Measurements from ENCODE around the gene HFE.

Gene HFE

GRCh38 chr6:26130581-26131249 lies 43.5 kb downstream of the HFE start:
- Histone ChIP-seq H3K36me3 (ENCODE audit: insufficient read depth, insufficient read length, low read length) (peaks cover 53% of the 10 kb centered on the region), H3K9ac (ENCODE audit: insufficient read length, low read depth) (no peak overlapping the region), H3K9me3 (ENCODE audit: insufficient read depth, low read length) (no peaks in the 10 kb centered on the region), H3K27me3 (ENCODE audit: insufficient read depth, insufficient read length) (no peaks in the 10 kb centered on the region), H3K4me1 (ENCODE audit: insufficient read depth, insufficient read length) (no peaks in the 10 kb centered on the region), H3K4me3 (ENCODE audit: insufficient read length, low read depth) (no peak overlapping the region)
- TF ChIP-seq YY1 (IDR thresholded peaks at IDR 0.05; ENCODE audit: insufficient read depth, insufficient read length) = no peak
- no peak for TF ChIP-seq SUZ12 (IDR thresholded peaks at IDR 0.05; ENCODE audit: extremely low read depth, insufficient read depth, insufficient read length)
- no peak for TF ChIP-seq ZNF274 (IDR thresholded peaks at IDR 0.05; ENCODE audit: low read depth, low read length)
- no peak for DNase-seq (ENCODE audit: low read depth, low spot score)

GRCh38 chr6:26131618-26132017 lies 44.4 kb downstream of the HFE start:
- H3K9me3 ChIP-seq (ENCODE audit: insufficient read depth, low read length) = no peaks in the 10 kb centered on the region
- no peak for DNase-seq (ENCODE audit: low read depth, low spot score)
- H3K4me3 ChIP-seq (ENCODE audit: insufficient read length, low read depth) = no peak overlapping the region
- no peak for TF ChIP-seq YY1 (IDR thresholded peaks at IDR 0.05; ENCODE audit: insufficient read depth, insufficient read length)
- no peak for TF ChIP-seq ZNF274 (IDR thresholded peaks at IDR 0.05; ENCODE audit: low read depth, low read length)
- no peak for TF ChIP-seq SUZ12 (IDR thresholded peaks at IDR 0.05; ENCODE audit: extremely low read depth, insufficient read depth, insufficient read length)
- H3K36me3 ChIP-seq (ENCODE audit: insufficient read depth, insufficient read length, low read length) = peaks cover 44% of the 10 kb centered on the region
- H3K27me3 ChIP-seq (ENCODE audit: insufficient read depth, insufficient read length) = no peaks in the 10 kb centered on the region
- no peaks in the 10 kb centered on the region for H3K4me1 ChIP-seq (ENCODE audit: insufficient read depth, insufficient read length)
- no peak overlapping the region for H3K9ac ChIP-seq (ENCODE audit: insufficient read length, low read depth)

GRCh38 chr6:26133730-26134129 lies 46.5 kb downstream of the HFE start:
- no peak for TF ChIP-seq ZNF274 (IDR thresholded peaks at IDR 0.05; ENCODE audit: low read depth, low read length)
- no peak for TF ChIP-seq YY1 (IDR thresholded peaks at IDR 0.05; ENCODE audit: insufficient read depth, insufficient read length)
- TF ChIP-seq SUZ12 (IDR thresholded peaks at IDR 0.05; ENCODE audit: extremely low read depth, insufficient read depth, insufficient read length) = no peak
- Histone ChIP-seq H3K36me3 (ENCODE audit: insufficient read depth, insufficient read length, low read length) (peaks cover 30% of the 10 kb centered on the region), H3K9me3 (ENCODE audit: insufficient read depth, low read length) (no peaks in the 10 kb centered on the region), H3K4me1 (ENCODE audit: insufficient read depth, insufficient read length) (no peaks in the 10 kb centered on the region), H3K4me3 (ENCODE audit: insufficient read length, low read depth) (no peak overlapping the region), H3K27me3 (ENCODE audit: insufficient read depth, insufficient read length) (no peaks in the 10 kb centered on the region), H3K9ac (ENCODE audit: insufficient read length, low read depth) (no peak overlapping the region)
- DNase-seq (ENCODE audit: low read depth, low spot score) = no peak

GRCh38 chr6:26136321-26136720 lies 49.1 kb downstream of the HFE start:
- no peaks in the 10 kb centered on the region for H3K9me3 ChIP-seq (ENCODE audit: insufficient read depth, low read length)
- TF ChIP-seq YY1 (IDR thresholded peaks at IDR 0.05; ENCODE audit: insufficient read depth, insufficient read length) (no peak), SUZ12 (IDR thresholded peaks at IDR 0.05; ENCODE audit: extremely low read depth, insufficient read depth, insufficient read length) (no peak), ZNF274 (IDR thresholded peaks at IDR 0.05; ENCODE audit: low read depth, low read length) (no peak)
- H3K27me3 ChIP-seq (ENCODE audit: insufficient read depth, insufficient read length) = no peaks in the 10 kb centered on the region
- no peak for DNase-seq (ENCODE audit: low read depth, low spot score)
- H3K9ac ChIP-seq (ENCODE audit: insufficient read length, low read depth) = no peak overlapping the region
- peaks cover 22% of the 10 kb centered on the region for H3K36me3 ChIP-seq (ENCODE audit: insufficient read depth, insufficient read length, low read length)
- H3K4me3 ChIP-seq (ENCODE audit: insufficient read length, low read depth) = no peak overlapping the region
- peaks cover 5% of the 10 kb centered on the region for H3K4me1 ChIP-seq (ENCODE audit: insufficient read depth, insufficient read length)

- H3K36me3 ChIP-seq (ENCODE audit: insufficient read depth, insufficient read length, low read length) = peaks cover 14% of the 10 kb centered on the region
- H3K4me1 ChIP-seq (ENCODE audit: insufficient read depth, insufficient read length) = peaks cover 8% of the 10 kb centered on the region
- H3K27me3 ChIP-seq (ENCODE audit: insufficient read depth, insufficient read length) = no peaks in the 10 kb centered on the region
- H3K9me3 ChIP-seq (ENCODE audit: insufficient read depth, low read length) = no peaks in the 10 kb centered on the region
- TF ChIP-seq YY1 (IDR thresholded peaks at IDR 0.05; ENCODE audit: insufficient read depth, insufficient read length) (no peak), SUZ12 (IDR thresholded peaks at IDR 0.05; ENCODE audit: extremely low read depth, insufficient read depth, insufficient read length) (no peak), ZNF274 (IDR thresholded peaks at IDR 0.05; ENCODE audit: low read depth, low read length) (no peak)
- DNase-seq (ENCODE audit: low read depth, low spot score) = no peak
- no peak overlapping the region for H3K9ac ChIP-seq (ENCODE audit: insufficient read length, low read depth)
- H3K4me3 ChIP-seq (ENCODE audit: insufficient read length, low read depth) = no peak overlapping the region
These were observed 53.2 kb downstream of the HFE start for GRCh38 chr6:26140254-26140966.

GRCh38 chr6:26140967-26141294 lies 53.7 kb downstream of the HFE start:
- Histone ChIP-seq H3K4me3 (ENCODE audit: insufficient read length, low read depth) (no peak overlapping the region), H3K9ac (ENCODE audit: insufficient read length, low read depth) (no peak overlapping the region), H3K27me3 (ENCODE audit: insufficient read depth, insufficient read length) (no peaks in the 10 kb centered on the region), H3K36me3 (ENCODE audit: insufficient read depth, insufficient read length, low read length) (peaks cover 14% of the 10 kb centered on the region), H3K9me3 (ENCODE audit: insufficient read depth, low read length) (no peaks in the 10 kb centered on the region), H3K4me1 (ENCODE audit: insufficient read depth, insufficient read length) (peaks cover 8% of the 10 kb centered on the region)
- DNase-seq (ENCODE audit: low read depth, low spot score) = no peak
- TF ChIP-seq YY1 (IDR thresholded peaks at IDR 0.05; ENCODE audit: insufficient read depth, insufficient read length) (no peak), ZNF274 (IDR thresholded peaks at IDR 0.05; ENCODE audit: low read depth, low read length) (no peak), SUZ12 (IDR thresholded peaks at IDR 0.05; ENCODE audit: extremely low read depth, insufficient read depth, insufficient read length) (no peak)

- no peak overlapping the region for H3K4me3 ChIP-seq (ENCODE audit: insufficient read length, low read depth)
- no peaks in the 10 kb centered on the region for H3K27me3 ChIP-seq (ENCODE audit: insufficient read depth, insufficient read length)
- TF ChIP-seq YY1 (IDR thresholded peaks at IDR 0.05; ENCODE audit: insufficient read depth, insufficient read length) = no peak
- no peak for TF ChIP-seq ZNF274 (IDR thresholded peaks at IDR 0.05; ENCODE audit: low read depth, low read length)
- no peak for TF ChIP-seq SUZ12 (IDR thresholded peaks at IDR 0.05; ENCODE audit: extremely low read depth, insufficient read depth, insufficient read length)
- peaks cover 14% of the 10 kb centered on the region for H3K36me3 ChIP-seq (ENCODE audit: insufficient read depth, insufficient read length, low read length)
- H3K9ac ChIP-seq (ENCODE audit: insufficient read length, low read depth) = no peak overlapping the region
- peaks cover 8% of the 10 kb centered on the region for H3K4me1 ChIP-seq (ENCODE audit: insufficient read depth, insufficient read length)
- H3K9me3 ChIP-seq (ENCODE audit: insufficient read depth, low read length) = no peaks in the 10 kb centered on the region
- no peak for DNase-seq (ENCODE audit: low read depth, low spot score)
These were observed 54.2 kb downstream of the HFE start for GRCh38 chr6:26141378-26141904.

Measured in NT2/D1 (cell line).